IPS-11a (cell line): ENCODE measurements around the gene LRP1B.

ENCODE experiments used
- H3K4me3 ChIP-seq: one replicate; pipeline ENCODE4 v1.5.1; 2013; ENCODE audit warnings: low read depth, low read length, control low read depth

Gene LRP1B

GRCh38 chr2:141605163-141605562 lies 525.7 kb downstream of the LRP1B start:
- no peak overlapping the region for H3K4me3 ChIP-seq

GRCh38 chr2:141601511-141602152 lies 529.2 kb downstream of the LRP1B start:
- H3K4me3 ChIP-seq: no peak overlapping the region

GRCh38 chr2:141599721-141600120 lies 531.1 kb downstream of the LRP1B start:
- H3K4me3 ChIP-seq: no peak overlapping the region

DNA sequence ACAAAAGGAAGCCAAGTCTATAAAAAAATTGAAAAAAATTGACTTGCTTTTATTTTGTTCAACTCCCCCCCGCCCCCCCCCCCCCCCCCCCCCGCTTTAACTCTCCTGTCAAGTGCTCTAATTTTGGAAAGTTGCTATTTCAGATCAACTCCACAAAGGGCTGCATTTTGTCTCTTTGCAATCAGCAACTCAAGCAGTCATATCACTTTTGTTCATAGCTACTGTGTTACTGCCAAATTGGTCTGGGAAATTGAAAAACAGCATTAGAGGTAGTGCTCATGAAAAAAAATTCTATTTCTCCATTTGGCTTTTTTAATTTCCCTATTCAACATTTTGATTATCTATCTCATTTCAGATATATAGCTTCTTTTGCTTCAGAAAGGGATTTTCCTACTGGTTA lies 531.8 kb downstream of the LRP1B start:
- no peak overlapping the region for H3K4me3 ChIP-seq

DNA sequence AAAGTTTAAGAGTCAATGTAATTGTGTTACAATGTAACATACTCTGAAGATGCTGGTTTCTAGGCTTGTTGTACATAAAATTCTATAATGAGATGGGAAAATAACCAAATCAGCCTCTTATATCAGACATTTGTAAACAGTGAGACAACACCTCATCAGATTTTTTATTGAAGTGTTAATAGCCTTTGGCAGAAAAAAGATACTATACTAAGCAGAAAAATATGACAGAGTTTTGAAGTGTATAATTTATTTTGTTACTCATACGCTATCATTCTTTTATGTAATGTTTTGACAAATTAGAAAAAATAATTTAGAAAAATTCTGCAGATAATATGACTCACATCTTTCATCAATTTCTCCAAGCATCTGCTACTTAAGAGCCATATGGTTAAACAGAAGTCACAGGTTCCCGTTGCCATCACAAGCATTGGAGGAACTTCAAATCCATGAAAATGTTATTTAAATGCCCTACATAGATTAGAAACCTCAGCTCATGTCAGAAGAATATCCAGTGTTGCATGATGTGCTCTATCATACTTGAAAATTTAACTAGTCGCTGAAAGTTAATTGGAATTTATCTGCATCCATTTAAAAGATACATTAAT lies 535.4 kb downstream of the LRP1B start:
- H3K4me3 ChIP-seq: no peak overlapping the region

DNA sequence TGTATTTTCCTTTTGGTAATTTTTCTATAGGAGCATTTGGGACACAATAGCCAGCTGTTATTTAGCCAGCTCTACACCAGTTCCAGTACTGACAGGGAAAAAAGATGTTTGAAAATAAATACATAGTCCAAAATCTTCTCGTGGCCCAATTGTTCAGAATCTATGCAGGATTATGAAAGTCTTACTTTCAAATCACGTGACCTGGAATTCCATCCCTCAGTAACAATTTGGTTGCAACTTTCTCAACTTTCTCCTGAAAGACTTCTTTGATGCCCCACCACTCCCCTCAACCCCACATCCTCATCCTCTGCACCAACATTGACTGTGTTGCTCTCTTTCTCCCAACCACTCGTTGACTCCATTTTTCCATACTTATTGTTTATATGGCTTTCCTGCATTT lies 539.0 kb downstream of the LRP1B start:
- H3K4me3 ChIP-seq: no peak overlapping the region

DNA sequence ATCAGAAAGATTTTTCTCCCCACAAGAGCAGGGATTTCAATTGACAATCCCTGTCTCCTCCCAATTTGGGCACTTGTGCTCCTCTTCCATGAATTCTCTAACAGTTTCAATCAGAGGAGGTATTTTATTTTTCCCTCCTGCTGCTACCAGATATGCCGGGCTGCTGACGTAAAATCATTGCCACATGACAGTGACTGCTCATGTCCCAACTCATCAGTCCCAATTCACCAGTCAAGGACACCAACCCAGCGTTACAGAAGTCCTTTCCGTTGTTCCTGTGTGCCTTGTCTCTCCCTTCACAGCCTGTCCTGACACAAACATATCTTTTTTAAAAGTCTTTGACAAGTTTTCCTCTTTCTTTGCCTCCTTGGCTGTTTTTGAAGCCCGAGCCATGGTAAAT lies 540.2 kb downstream of the LRP1B start:
- no peak overlapping the region for H3K4me3 ChIP-seq

- H3K4me3 ChIP-seq: no peak overlapping the region
Measured at GRCh38 chr2:141589314-141589713, 541.5 kb downstream of the LRP1B start.

- H3K4me3 ChIP-seq: no peak overlapping the region
Measured at GRCh38 chr2:141586985-141587384, 543.8 kb downstream of the LRP1B start.

DNA sequence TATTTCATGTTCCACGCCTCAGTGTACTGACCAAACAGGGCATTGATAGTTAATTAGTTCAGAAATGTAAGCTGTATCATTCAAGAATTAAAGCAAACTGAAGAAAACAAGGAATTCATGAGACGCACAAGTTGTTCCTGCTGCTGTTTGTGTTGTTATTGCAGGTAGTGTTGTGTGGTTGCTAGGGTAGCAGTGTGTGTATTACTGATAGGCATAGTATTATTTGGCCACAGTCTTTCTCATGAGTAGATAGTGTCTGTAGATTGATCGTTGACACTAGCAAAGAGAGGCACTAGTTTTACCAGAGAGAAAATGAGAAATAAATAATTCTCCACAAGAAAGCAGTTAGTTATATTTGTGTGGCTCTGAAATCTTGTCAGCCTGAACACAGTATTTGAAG lies 548.6 kb downstream of the LRP1B start:
- no peak overlapping the region for H3K4me3 ChIP-seq

DNA sequence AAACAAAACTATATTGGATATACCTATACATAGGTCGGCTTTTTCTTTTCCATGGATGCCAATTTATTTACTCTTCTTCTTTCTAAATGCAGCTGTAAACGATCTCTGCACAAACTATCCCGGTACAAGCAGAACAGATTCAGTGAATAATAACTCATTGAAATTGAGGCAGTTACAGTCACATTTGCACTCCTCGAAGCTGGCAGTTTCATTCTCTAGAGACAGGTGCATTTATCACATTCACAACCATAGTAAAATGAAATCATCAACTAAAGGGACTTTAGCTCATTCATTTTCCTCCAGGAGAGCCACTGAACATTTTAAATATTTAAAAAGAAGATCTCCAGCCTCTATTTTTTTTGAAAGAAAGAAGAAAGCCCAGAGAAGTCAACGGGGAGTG lies 551.7 kb downstream of the LRP1B start:
- H3K4me3 ChIP-seq: no peak overlapping the region

GRCh38 chr2:141570474-141571131 lies 560.2 kb downstream of the LRP1B start:
- H3K4me3 ChIP-seq: no peak overlapping the region

GRCh38 chr2:141569941-141570340 lies 560.9 kb downstream of the LRP1B start:
- H3K4me3 ChIP-seq: no peak overlapping the region

GRCh38 chr2:141565597-141565996 lies 565.2 kb downstream of the LRP1B start:
- no peak overlapping the region for H3K4me3 ChIP-seq

DNA sequence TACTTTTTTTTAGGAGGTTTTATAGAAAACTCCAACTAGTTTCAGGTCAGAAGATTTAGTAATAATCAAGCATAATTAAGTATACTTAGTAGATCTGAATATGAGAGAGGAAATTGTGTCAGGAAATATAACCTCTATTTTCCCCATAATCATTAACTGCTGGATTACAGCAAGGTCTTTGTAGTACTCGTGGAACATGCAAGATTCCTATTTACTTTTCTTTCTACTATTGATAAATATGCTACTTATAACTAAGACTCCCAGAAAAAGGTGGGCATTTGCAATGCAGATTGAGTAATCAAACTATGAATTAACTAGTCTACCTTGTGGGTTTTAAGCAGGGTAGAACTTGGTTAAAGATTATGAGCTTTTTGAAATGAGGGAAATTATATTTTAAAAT lies 570.1 kb downstream of the LRP1B start:
- H3K4me3 ChIP-seq: no peak overlapping the region

DNA sequence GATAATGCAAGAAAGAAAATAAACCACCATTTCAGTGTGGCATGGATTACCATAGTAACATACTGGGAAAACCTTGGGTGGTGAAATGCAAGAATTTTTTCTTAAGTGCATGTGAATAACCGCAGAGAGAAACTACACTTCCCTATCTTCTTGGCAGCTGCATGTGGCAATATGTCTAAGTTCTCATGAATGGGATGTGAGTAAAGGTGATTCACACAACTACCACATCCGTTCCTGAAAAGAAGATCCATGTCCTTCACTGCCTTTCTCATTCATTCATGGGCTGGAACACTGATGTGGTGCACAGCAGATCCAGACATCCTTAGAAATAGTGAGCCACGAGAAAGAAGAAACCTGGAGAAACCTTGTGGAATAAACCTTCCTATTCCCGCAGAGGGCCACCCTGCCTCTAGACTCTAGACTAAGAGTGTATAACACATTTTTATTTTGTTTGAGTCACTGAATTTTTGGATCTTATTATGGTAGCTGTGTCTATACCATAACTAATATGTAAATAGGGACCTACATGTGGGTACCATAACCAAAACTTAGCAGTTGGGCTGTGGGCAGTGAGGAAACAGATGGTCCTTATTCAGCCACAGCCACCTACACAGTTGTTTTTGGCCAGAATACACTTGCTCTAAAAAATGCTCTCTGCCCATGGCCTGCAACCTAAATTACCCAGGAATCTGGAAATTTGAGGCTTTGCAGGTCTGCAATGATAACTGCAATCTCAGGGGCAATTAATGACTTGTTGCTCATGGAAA lies 573.3 kb downstream of the LRP1B start:
- no peak overlapping the region for H3K4me3 ChIP-seq

GRCh38 chr2:141555876-141556470 lies 574.8 kb downstream of the LRP1B start:
- H3K4me3 ChIP-seq: no peak overlapping the region

DNA sequence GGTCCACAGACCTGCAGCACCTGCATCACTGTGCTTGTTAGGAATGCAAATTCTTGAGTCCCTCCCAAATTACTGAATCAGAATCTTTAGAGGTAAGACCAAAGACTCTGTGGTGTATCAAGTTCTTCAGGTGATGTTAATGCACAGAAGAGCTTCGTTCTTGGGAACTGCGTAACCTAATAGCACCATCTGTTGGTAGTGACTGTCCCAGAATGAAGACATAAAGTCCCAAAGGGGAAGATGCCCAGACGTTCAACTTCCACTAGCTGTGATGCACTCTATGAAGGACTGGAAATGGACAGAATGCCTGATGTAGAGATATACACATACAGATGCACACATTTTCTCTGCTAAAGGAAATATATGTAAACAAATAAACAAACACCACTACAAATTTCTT lies 576.0 kb downstream of the LRP1B start:
- H3K4me3 ChIP-seq: no peak overlapping the region

DNA sequence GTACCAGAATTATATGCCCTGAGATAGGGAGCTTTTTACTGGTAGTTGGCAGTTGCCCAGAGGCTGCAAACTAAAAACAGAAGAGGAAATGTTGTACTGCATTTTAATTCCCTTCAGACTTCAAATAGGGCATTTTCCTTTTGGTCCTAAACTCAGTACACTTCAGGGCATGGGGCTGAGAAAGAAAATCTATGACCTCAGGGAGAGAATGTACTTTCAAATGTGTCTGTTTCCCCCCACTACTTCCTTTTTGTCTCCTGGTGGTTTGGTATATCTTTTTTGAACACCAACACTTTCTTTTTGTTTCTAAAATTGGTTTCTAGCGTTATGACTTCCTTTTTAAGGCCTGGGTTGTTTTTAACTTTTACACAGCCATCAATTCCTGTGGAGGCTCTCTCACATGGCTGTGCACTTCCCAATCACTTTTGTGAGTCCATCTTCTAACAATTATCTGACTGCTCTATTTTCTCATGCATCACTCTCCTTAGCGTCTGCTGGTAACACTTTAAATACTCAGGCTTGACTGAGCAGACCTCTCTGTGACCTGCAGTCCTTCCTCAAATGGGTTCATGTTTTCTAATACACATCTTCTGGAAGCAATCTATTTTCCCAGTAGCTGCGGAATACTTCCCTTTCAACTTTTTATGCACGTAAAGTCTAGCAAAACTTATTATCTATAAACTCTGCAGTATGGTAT lies 596.0 kb downstream of the LRP1B start:
- H3K4me3 ChIP-seq: no peak overlapping the region

DNA sequence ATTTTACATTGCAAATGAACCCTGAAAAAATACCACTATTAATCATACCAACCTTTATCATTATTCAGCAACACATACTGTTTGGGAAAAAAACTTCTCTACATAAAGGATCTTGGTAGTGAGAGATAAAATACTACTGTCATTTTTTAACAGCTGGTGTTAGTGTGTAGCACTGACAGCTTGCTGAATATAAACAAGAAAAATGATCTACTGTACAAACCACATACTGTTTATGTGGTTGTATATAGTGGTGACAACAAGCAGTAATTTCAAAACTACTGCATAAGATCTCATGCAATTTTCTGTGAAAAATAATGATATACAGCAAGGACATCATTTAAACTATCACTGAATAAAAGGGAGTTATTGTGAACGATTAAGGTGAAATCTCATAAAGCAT lies 601.2 kb downstream of the LRP1B start:
- H3K4me3 ChIP-seq: no peak overlapping the region

- no peak overlapping the region for H3K4me3 ChIP-seq
Measured at GRCh38 chr2:141528990-141529389, 601.8 kb downstream of the LRP1B start.
